HG03045 (cell line): ENCODE measurements around the gene TCF15.

Experiments
- ATAC-seq: cut with Tn5 transposase; IDR thresholded peaks from one replicate; pipeline ENCODE4 v1.9.1; 2021; ENCODE audit warnings: mild to moderate bottlenecking, moderate library complexity; ENCODE audit not compliant: unreplicated experiment

Gene TCF15

DNA sequence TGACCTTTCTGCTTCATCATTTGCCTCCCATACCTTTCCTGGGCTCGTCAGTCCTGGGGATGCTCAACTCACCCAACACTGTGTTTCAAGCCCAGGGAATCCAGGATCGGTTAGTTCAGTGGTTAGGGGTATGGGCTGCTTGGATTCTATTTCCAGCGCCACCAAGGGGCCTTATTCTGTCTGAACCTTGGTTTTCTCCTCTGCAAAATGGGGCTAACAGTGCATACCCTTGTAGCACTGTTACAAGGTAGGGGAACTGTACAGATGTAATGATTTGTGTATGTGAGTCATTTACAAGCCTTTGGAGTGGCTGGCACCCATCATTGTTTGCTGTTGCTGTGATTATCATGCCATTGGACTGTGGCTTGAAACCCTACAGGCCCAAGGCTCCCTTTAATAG, 52.0 kb downstream of the TCF15 start:
- no peak for ATAC-seq

DNA sequence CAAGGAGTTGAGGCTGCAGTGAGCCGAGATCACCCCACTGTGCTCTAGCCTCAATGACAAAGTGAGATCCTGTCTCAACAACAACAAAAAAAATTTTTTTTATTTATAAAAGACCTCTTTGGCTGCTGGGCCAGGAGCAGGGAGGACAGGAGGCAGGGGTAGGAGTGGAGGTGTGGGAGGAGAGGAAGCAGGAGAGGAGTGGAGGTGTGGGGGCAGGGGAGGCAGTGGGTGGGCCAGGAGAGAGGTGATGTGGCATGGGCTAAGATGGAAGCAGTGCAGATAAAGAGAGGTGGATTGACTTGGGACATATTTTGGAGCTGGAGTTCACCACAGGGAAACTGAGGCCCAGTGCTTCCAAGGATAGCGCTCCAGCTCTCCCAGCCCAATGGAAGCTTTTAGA, 53.1 kb downstream of the TCF15 start:
- ATAC-seq: no peak

DNA sequence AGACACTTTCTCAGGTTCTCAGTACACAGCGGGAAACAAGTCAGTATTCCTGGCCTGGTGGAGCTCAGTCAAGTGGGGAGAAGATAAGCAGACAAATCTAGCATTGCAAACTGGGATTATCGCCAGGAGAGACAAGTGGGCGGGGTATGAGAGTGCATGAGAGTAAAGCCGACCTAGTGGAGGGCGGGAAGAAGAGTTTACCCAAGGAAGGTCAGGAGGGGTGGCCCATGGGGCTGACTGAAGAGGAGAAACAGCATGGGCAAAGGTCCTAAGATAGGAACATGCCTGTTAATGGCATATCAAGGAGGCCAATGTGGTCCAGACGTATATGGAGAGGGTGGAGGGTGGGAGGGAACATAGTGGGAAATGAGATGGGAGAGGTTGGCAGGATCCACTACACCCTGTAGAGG, 54.1 kb downstream of the TCF15 start:
- ATAC-seq: no peak
